Left cardiac atrium (tissue), 4 donors: ENCODE measurements around the gene IL1RAPL2. TPM values are rescaled to one million over a fixed set of nuclear protein-coding genes. Genes with fewer than 3 reads are reported as not detected.
"Not testable (repeated sequence)": the region's sequence is repeated elsewhere in the genome, so short reads cannot be mapped to it uniquely, and the experiment has no call there.

Experiments
- ATAC-seq, 2 donors: fragments of 200-7000 bp; cut with Tn5 transposase; one replicate each; pipeline ENCODE4 v1.9.1; 2020; ENCODE audit warnings: mild to moderate bottlenecking in 2 of 2, moderate library complexity in 2 of 2
- DNase-seq: peaks from one replicate; pipeline ENCODE4 v3.0.0-alpha.2; 2020
- intact Hi-C, 2 donors: fragments of 100-400 bp; cut with DNase I; formaldehyde crosslinking; loops; one replicate each; pipeline versions ENCODE4 v1.14.1 to v1.15.1; 2022 to 2023
- total RNA-seq, 2 donors: library from RNA; stranded (reverse); fragmentation: NEBNext Ultra II Directional; extraction: Animal tissue kit (Norgen Biotek cat#: 25700); gene quantifications; one replicate each; pipeline ENCODE4 v1.2.1, GENCODE V29; 2021
- donor health status: DM: no; HTN: yes; CAD: no.
- donor health status: DM: no; HTN: yes; CAD: no; lungs with severe emphysema.
- donor health status: DM: yes; HTN: yes; CAD: no.
- donor health status: Dilated cardiomyopathy.

IL1RAPL2 gene
- total RNA-seq, 2 donors from 2014 or later: 0.09 TPM; not detected in 1

DNA sequence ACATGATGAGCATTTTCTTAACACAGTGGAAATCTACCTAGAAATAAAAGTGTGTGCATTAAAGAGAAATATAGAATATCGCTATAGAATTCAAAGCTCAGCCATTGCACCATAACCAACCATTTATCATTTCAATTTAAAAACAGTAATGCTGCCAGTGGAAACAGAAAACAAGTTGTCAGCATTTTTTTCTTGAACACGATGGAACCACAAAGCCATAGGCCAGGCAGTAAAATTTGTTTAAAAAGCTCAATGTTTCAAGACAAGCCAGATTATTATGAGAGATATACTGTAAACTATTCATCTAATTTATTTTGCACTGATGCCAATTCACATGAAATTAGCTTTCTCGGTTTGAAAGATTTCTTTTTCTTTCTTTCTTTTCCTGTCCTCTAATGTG is 1209.7 kb downstream of the IL1RAPL2 start:
- ATAC-seq (no peak), DNase-seq (no peak)
- intact Hi-C loops: no loop called here

GRCh38 chrX:105781804-105782203 is 1215.8 kb downstream of the IL1RAPL2 start:
- ATAC-seq: no peak
- no peak for DNase-seq
- intact Hi-C loops: no loop called here

DNA sequence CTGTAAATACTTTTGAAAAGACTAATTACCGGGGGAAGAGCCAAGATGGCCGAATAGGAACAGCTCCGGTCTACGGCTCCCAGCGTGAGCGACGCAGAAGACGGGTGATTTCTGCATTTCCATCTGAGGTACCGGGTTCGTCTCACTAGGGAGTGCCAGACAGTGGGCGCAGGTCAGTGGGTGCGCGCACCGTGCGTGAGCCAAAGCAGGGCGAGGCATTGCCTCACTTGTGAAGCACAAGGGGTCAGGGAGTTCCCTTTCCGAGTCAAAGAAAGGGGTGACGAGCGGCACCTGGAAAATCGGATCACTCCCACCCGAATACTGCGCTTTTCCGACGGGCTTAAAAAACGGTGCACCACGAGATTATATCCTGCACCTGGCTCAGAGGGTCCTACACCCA is 1230.9 kb downstream of the IL1RAPL2 start:
- intact Hi-C loops, ATAC-seq: not testable (repeated sequence)

GRCh38 chrX:105803891-105804290 is 1237.9 kb downstream of the IL1RAPL2 start:
- ATAC-seq (no peak), DNase-seq (no peak)
- intact Hi-C loops: no loop called here

More for the DNA sequence above, 1230.9 kb downstream of the IL1RAPL2 start:
- not testable (repeated sequence) for DNase-seq

- DNase-seq, intact Hi-C loops, ATAC-seq: not testable (repeated sequence)
Observed at GRCh38 chrX:105805655-105806054, 1239.7 kb downstream of the IL1RAPL2 start.

DNA sequence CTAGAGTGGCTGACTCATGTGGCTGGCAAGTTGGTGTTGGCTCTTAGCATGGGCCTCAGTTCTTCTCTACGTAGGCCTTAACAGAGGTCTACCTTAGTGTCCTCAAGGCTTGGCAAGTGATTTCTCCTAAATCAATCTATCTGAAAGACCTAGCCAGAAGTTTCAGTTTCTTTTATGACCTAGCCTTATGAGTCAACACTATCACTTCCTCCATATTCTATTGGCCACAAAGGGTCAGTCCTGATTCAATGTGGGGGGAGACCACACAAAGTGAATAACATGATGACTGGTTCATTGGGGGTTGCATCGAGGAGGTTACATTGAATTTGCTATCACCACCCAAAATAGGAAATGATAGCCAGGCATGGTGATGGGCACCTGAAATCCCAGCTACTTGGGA is 1250.5 kb downstream of the IL1RAPL2 start:
- DNase-seq (no peak), ATAC-seq (no peak)
- intact Hi-C loops: no loop called here
